Mucosa of gallbladder (tissue), 1 donor: ENCODE measurements around the gene UBE2L5. TPM values are rescaled to one million over a fixed set of nuclear protein-coding genes. Genes with fewer than 3 reads are reported as not detected.

ENCODE experiments used
- DNase-seq: peaks from one replicate; pipeline ENCODE4 v3.0.0-alpha.2; 2020; ENCODE audit warnings: low spot score
- total RNA-seq: library from RNA; stranded (reverse); gene quantifications from one replicate; pipeline ENCODE4 v1.2.1, GENCODE V29; 2021
- donor health status: DM: no; HTN: no; CAD: no.

UBE2L5 gene
- total RNA-seq, 1 donor from 2014 or later = not detected

DNA sequence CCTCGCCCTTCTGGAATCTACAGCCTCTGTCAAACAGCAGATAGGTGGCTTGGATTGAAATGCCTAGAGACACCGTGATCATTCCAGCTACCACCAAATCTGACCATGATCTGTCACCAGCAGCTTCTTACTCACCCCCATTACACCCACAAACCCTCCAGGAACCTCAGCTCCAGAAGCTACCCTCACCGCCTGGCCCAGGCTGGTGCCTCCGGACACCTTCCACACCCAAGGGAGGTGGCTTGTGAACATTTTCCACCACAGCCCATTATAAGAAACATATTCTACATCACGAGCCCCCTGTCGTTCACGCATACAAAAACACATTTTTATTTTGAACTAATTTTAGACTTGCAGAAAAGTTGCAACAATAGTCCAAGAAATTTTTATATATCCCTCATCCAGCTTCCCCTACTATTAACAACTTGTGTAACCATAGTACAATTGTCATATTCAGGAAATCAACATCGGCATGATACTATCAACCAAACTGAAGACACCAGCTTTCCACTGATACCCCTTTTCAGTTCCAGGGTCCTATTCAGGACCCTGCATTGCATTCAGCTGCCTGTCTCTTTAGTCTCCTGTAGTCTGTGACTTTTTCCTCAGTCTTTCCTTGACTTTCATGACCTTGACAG, 15.4 kb upstream of the UBE2L5 start:
- DNase-seq = no peak

- DNase-seq = peak; percentile 95
Observed at GRCh38 chr13:30408319-30409101, 13.8 kb upstream of the UBE2L5 start.

DNA sequence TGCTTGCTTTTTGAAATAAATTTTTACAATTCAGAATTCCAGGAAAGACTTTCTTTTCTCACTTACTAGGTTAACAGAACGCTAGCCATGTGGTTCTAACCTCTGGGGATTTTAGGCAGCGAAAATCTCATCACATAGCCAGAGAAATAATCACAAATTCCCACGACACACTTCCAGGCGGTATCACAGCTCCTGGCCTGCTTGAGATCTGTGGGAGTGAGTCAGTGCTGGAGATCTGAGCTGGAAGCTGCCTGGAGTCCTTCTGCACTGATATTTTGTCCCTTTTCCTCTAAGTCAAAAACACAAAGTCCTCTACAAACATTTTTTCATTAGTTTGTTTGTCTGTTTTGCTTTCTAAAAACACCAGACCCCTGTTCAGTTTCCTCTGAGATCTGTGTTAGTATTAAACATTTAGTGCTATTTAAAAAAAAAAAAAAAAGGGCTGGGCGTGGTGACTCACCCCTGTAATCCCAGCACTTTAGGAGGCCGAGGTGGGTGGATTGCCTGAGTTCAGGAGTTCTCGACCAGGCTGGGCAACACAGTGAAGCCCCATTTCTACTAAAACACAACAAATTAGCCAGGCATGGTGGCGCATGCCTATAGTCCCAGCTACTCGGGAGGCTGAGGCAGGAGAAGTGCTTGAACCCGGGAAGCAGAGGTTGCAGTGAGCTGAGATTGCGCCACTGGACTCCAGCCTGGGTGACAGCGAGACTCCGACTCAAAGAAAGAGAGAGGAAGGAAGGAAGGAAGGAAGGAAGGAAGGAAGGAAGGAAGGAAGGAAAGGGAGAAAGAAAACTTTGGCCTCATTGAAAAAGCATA, 12.2 kb upstream of the UBE2L5 start:
- DNase-seq = no peak

DNA sequence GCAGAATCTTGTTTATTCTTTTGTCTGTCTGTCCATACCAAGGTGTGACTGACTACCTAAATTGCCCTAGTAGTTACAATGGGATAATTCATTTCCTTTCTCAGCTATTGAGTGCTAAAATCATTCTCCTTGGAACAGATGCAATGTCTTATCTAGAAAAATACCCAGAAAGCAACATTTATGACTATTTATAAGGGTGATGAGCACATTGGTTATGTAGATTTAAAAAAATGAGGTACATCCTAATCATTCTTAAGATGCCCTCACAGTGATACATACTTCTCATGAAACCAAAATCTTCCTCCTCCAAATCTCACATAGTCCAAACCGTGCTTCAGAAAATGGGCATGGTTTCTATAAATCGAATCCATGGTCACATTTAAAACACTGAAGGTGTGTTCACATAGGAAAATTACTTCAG, 11.6 kb upstream of the UBE2L5 start:
- DNase-seq = no peak

GRCh38 chr13:30412346-30412745, 9.9 kb upstream of the UBE2L5 start:
- no peak for DNase-seq

DNA sequence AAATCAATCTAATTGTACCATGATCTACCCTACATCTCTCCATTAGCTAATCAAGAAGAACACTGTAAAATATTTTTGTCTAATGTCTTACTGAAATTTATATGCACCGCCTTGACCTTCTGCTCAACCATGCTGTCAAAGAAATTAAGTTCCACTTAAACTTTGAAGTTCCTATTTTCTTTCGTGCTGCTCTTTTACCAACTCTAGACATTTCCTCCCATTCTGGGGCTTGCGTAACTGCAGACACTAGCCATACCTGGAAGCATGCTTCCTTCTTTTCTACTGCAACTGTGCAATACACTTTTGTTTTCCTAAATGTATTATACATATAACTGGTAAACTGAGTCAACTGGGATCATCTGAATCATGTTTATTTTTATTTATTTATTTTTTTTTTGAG, 8.5 kb upstream of the UBE2L5 start:
- no peak for DNase-seq

DNA sequence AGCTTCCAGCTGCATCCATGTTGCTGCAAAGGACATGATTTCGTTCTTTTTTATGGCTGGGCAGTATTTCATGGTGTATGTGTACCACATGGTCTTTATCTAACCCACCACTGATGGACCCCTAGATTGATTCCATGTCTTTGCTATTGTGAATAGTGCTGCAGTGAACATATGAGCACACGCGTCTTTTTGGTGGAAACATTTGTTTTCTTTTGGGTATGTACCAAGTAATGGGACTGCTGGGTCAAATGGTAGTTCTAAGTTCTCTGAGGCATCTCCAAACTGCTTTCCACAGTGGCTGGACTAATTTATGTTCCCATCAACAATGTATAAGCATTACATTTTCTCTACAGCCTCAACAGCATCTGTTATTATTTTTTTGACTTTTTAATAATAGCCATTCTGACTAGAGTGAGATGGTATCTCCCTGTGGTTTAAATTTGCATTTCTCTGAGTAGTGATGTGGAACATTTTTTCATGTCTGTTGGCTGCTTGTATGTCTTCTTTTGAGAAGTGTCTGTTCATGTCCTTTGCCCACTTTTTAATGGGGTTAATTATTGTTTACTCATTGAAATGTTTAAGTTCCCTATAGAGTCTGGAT, 6.8 kb upstream of the UBE2L5 start:
- DNase-seq = no peak

- DNase-seq = no peak
Observed at GRCh38 chr13:30416471-30416870, 5.8 kb upstream of the UBE2L5 start.

DNA sequence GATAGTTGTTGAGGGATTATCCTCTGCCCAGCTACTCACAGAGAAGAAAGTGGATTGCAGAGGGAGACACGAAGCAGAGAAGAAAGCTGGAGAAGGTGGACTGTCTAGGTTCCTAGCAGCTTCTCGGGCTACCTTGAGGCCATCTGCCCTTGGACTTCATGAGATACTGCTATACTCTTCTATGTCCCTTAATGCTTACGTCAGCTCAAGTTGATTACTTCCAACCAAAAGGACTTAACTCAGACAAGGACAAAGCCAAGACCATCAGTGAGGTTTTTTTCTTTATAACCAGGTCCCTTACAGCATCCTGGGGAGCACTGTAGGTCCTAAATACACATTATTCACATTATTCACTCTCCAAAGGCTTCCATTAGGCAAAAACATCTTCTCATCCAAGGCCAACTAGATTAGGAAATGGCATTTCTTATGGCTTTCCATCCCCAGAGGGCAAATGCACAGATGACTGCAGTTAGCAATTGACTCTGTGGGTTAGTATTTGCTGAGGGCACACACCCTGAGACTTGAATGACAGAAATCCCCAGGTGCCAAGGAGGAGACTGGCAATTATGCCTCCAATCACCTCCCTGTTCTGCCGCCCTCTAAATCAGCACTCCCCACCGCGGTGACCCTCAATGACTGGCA, 4.1 kb upstream of the UBE2L5 start:
- DNase-seq = no peak

DNA sequence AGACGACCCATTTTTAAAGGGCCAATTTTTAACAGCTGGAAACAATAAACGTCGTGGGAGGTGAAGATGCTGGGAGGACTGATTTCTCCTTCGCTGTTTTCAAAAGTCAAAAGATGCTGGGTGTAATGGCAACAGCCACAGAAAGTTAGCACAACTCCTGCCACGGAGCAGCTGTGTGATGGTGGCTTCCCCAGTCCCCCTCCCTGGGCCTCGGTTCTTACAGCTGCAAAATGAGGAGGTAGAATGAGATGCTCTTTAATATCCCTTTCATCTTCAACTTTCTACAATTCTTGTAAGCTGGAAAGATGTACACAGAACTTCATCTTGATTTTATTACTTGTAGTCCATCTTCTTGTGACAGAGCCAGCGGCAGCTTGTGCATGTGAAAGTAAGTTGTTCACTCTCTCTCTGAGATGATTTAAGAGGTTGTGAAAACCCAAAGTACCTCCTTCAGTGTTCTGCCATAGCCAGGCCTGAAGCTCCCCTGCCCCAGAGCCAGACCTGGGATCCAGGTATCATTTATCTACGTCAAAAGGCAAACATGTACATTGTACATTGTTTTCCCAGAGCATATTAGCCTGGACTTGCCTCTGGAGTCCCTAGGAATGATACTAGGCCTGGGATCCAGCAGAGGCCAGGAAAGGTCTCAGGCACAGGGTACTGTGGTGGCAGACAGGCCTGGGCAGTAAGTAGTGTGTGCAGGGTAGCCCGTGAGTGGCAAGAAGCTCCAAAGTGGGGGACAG, 3.4 kb upstream of the UBE2L5 start:
- DNase-seq = no peak

GRCh38 chr13:30421093-30422053, 920 bp upstream of the UBE2L5 start:
- peak; percentile 82 for DNase-seq

GRCh38 chr13:30423891-30424290, 1.6 kb downstream of the UBE2L5 start:
- no peak for DNase-seq

DNA sequence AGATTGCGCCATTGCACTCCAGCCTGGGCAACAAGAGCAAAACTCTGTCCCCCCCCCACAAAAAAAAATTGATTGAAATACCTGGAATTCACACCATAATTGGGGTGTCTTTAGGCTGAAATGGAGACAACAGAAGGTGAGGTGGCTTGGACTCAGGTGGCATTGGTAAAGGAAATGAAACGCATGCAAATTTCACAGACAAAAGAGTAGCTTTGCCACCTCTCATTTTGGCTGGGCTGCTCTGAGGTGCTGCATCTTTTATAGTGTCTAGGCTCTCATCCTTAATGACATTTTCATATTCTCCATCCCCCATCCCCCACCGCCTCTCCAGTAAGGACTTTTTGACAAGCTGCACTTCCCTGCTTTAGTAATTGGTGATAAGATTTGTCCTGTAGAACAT, 6.9 kb downstream of the UBE2L5 start:
- DNase-seq = no peak

DNA sequence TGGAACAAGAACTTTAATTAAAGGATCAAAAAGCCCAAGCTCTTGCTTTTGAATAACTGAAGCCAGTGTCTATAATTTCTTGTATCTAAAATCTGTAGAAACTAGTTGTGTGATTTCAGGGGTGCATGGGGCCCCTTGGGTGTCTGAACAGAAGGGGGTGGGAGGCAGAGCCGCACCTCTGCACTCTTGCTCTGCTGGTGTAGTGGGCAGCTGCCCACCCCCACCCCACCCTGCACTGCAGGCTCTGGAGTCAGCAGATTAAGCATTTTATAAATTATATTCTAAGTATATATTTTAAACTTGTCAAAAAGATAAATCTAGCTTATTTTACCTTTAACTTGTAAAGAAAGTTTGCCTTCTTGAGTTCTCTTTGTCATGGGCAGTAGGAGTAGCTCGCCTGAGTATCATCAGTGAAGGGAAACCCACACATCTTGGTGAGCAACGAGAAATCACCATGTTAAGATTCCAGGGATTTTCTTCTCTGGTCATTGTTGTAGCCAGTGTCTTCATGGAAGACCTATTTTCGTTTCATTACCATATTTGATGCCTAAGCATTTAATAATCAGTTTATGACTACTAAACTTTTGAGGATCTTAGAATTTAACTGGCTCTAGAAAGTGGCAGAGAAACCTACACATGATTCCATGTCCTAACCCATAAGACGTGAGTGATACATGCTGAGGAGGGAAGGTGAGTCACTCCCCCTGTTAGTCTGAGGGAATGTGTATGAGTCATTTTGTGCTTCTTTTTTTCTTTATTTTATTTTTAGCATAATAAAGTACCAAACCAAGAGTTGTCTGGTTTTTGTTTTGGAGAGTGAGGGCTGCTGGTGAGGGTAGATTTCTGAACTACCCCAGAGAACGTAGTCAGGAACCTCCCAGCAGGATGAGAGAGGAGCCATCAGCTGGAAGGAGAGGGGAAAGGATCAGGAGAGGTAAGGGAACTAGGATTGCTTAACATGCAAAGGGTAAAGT, 7.7 kb downstream of the UBE2L5 start:
- DNase-seq = no peak

DNA sequence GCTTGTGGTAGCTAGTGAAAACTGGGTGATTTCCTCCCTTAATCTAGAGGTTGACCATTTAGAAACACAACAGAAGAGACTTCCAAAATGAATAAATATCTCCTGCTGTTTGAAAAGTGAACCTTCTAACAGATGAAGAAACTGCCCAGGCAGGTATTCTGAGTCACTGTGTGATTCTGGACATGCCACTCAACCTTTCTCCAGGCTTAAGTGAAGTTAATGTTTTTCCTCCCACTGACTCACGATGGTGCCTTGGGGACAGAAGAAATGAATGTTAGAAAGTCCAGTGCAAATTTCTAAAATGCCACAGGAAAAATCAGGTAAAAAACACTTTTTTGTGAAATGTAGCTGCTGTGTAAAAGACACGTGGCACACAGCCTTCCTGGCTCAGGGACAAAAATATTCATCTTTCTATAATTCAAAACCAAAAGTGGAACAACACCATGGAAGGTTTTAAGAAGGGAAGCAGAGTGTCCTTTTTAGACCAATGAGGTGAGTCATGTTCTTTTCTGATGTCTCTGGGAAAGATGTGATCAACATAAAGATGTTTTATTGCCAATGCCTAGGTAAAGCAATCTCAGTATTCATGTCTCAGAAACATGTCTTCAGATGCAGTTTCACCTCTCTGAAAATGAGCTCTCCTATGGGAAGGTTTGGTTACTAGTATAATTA, 9.1 kb downstream of the UBE2L5 start:
- DNase-seq = no peak

GRCh38 chr13:30435911-30436451, 13.7 kb downstream of the UBE2L5 start:
- DNase-seq = no peak

DNA sequence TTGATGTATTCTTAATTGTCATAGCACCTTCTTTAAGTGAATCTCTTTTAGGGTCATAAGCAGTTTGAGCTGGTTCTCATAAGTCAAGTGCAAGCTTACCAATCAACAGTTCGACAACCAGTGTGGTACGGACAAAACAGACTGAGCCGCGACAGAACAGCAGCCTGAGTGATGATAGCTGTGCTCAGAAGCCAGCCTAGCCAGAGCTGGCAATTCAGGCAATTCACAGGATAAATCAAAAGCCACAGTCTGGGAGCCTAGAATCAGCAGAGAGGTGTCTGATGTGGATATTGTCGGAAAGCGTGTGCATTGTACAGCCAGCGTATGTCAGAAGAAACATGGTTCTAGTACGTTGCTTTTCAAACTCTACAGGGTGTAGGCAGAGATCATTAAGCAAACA, 14.9 kb downstream of the UBE2L5 start:
- no peak for DNase-seq

GRCh38 chr13:30438286-30438685, 16.0 kb downstream of the UBE2L5 start:
- DNase-seq = no peak
